ENCODE measurements around the gene ZNF70.

ZNF70 gene

DNA sequence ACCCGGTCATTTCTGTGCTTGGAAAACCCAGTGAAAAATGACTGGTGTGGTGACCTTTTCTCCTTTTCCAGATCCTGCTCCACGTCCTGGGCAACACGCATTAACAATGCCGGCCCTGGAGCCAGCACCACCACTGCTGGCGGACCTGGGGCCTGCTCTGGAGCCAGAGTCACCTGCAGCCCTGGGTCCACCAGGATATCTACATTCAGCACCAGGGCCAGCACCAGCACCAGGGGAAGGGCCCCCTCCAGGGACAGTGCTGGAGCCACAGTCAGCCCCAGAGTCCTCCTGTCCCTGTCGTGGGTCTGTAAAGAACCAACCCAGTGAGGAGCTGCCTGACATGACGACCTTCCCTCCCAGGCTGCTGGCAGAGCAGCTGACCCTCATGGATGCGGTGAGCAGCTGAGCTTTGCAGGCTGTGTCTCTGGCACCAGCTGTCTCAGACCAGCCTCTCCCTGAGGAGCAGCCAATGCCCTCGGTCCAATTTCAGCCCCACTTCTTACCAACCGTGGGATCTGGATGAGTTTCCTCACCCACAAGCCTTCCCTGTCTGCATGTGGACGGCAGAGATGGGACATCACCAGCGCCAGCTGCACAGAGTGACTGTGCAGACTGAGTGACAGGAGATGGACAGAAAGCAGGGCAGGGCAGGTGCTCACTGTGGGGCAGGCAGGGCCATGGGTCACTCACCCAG, 58.2 kb downstream of the ZNF70 start:
- DNase-seq (ENCODE audit: low read depth): no peak

DNA sequence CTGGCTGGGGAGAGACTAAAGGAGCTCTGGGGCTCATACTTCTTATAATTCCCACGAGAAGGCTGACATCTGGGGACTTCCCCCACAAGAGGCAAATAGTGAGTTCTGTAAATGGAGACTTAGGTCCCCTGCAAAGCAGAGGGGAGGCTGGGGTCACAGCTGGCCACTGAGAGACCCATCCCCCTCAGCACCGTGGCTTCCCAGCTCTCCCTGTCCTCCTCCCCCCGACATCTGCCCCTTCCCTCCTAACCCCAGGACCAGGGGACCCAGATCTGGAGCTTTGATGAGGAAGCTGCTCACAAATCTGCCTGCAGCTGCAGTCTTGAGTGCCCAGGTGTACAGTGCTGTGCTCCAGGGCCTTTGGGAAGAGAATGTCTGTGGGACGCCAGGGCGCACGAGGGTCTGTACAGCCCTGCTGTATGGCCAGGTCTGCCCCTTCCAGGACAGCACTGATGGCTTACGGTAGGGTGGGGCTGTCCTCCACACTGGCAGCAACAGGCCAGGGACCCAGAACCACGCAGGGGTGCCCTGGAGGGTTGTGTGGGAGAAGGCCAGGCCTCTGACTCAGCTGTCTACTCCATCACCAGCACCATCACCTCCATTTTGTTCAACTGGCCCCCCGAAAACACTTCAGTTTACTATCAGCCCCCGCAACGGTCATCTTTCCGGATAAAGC, 59.0 kb downstream of the ZNF70 start:
- no peak for DNase-seq (ENCODE audit: low read depth)

DNA sequence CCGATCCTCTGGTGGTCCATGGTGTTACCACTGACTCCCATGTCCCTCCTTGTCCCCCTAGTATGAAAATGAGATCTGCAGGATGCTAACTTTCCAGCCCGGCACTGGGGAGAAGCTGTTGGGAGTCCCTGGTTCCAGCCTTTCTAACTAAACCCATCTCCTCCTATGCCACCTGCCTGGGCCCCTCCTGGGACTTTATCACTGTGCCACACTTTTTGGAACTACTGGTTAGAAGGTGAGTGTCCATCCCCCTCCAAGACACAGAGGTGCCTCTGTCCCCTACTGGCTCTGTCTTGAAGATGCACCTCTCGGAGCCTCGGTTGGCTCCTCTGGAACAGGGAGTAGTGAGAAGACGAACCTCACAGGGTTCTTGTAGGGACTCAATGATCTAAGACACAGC, 60.2 kb downstream of the ZNF70 start, which contains the start of gene RGL4:
Gene RGL4 (plus strand): TSS at position 301 of the 400 bp plus-strand sequence. CDS start 1,018 bp downstream, outside the sequence.
- DNase-seq (ENCODE audit: low read depth): no peak

DNA sequence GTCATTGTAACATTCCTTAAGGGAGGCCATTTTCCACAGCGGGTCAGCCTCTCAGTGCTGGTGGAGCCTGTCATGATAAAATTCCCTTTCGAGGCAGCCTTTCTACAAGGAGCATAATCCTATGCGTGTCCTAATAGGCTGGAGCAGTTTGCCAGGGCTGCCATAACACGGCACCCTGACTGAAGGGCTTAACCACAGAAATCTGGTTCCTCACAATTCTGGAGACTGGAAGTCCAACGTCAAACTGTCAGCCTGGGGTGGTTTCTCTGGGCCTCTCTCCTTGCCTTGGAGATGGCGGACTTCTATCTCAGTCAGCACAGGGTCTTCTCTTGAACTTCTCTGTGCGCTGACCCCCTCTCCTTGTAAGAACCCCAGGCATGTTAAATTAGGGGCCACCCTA, 61.5 kb downstream of the ZNF70 start:
- no peak for DNase-seq (ENCODE audit: low read depth)

Data from stimulated activated CD8-positive, alpha-beta memory T cell treated with anti-CD3 and anti-CD28 coated beads, Interleukin-12 subunit alpha, Interleukin-12 subunit beta, amount 100 ng/mL, for 1 hour (primary cell).